Right lobe of liver (tissue), 6 donors: ENCODE results near the gene AKR1C2. TPM values are rescaled to one million over a fixed set of nuclear protein-coding genes. Genes with fewer than 3 reads are reported as not detected.
"Not testable (repeated sequence)": the region's sequence is repeated elsewhere in the genome, so short reads cannot be mapped to it uniquely, and the experiment has no call there.

Experiments used
- ATAC-seq, 4 donors: fragments of 200-7000 bp; cut with Tn5 transposase; one replicate each; pipeline ENCODE4 v1.9.1; 2020; ENCODE audit warnings: mild to moderate bottlenecking in 4 of 4, moderate library complexity in 4 of 4
- DNase-seq, 3 donors: peaks; one replicate each; pipeline ENCODE4 v3.0.0-alpha.2; 2020
- H3K27ac ChIP-seq, 3 donors: fragments of 200-600 bp; one replicate each; pipeline ENCODE4 v1.8.0; 2022
- H3K27me3 ChIP-seq, 2 donors: fragments of 200-600 bp; one replicate each; pipeline ENCODE4 v1.8.0; 2022
- H3K36me3 ChIP-seq, 4 donors: fragments of 200-600 bp; sonication (generic) in 1 of 4; one replicate each; pipeline versions ENCODE4 v1.5.1 to v1.8.0; 2017 to 2022; ENCODE audit warnings: control low read depth in 1 of 4
- H3K4me1 ChIP-seq, 4 donors: fragments of 200-600 bp; sonication (generic) in 1 of 4; one replicate each; pipeline versions ENCODE4 v1.5.1 to v1.8.0; 2017 to 2022; ENCODE audit warnings: control low read depth in 1 of 4
- H3K4me3 ChIP-seq, 3 donors: fragments of 200-600 bp; one replicate each; pipeline ENCODE4 v1.8.0; 2022
- H3K9me3 ChIP-seq, 4 donors: fragments of 200-600 bp; sonication (generic) in 1 of 4; one replicate each; pipeline versions ENCODE4 v1.5.1 to v1.8.0; 2017 to 2022; ENCODE audit warnings: control low read depth in 1 of 4
- POLR2A ChIP-seq: fragments of 450-650 bp; IDR thresholded peaks from one replicate; pipeline ENCODE4 v1.6.1; 2017; ENCODE audit warnings: antibody characterized with exemption, mild to moderate bottlenecking
- WGBS: methylation state at CpG from one replicate; pipeline ENCODE4 v1.1.6; 2018; ENCODE audit warnings: low coverage, low lambda C conversion rate; ENCODE audit not compliant: insufficient coverage; ENCODE audit errors: missing lambda C conversion rate; 5-methylcytosine and 5-hydroxymethylcytosine counted together
- intact Hi-C, 2 donors: fragments of 100-400 bp; cut with DNase I; formaldehyde crosslinking; loops; one replicate each; pipeline versions ENCODE4 v1.11.2 to v1.14.1; 2022
- total RNA-seq, 6 experiments: library from RNA; depleted of rRNA in 2 of 6; stranded (reverse); fragments of >200 nt in 2 of 6; fragmentation: NEBNext Ultra II Directional in 3 of 6; extraction: Animal tissue kit (Norgen Biotek cat#: 25700) in 3 of 6; gene quantifications; one replicate each; pipeline versions ENCODE4 v1.1.0 to v1.2.4, GENCODE V29; 2016 to 2023
- TF ChIP-seq, protein P1 (sequence below), 4 donors: fragments of 200-600 bp in 3 of 4; fragments of 450-650 bp in 1 of 4; IDR thresholded peaks; one replicate each; pipeline versions ENCODE4 v1.5.1 to v1.8.0; 2016 to 2022; ENCODE audit warnings: antibody characterized with exemption in 4 of 4, mild to moderate bottlenecking in 2 of 4
- donor health status: DM: no; HTN: yes; CAD: no.
- donor health status: DM: no; HTN: no; CAD: no.
- donor health status: DM: no; HTN: no; CAD: no.
- donor health status: DM: no; HTN: yes; CAD: no.
- donor health status: DM: no; HTN: yes; CAD: no.

Gene AKR1C2
- total RNA-seq, 6 experiments from 2014 or later, result 203 to 2,018 (median 421) TPM

DNA sequence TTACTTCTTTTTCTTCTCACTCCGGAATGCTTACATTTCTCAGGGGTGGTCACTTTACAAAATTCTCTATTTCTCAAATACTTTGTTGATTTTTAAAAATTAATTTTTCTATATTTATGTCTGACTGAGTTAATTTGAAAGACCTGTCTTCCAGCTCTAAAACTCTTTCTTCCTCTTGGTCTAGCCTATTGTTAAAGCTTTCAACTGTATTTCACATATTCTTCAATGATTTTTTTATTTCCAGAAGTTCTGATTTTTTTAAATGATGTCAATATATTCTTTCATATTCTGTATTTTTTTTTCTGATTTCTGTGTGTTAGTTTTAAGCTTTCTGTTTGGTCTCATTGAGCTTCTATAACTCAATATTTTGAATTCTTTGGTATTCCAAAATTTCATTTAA, 27.3 kb upstream of the AKR1C2 start:
- DNase-seq, result no peak
- intact Hi-C loops, result no loop called here
- ATAC-seq, result no peak

DNA sequence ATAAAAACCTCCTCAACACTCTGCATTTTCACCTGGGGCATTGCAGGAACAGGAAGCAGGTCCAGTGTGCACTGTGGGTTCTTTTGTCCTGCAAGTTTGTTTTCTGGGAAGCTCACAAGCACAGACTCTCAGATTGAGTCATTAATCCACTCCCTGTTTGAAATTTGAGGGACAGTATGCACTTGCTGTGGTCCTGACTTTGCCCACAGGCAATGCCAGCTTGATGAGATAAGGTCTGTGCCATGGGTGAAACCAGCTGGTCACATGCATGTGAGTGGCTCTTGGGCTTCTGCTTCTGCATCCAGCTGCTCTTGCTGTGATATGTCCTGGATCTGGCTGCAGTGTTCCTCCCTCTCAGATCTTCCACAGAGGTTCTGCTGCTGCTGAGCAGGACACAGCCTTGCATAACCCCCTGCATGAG, 21.8 kb upstream of the AKR1C2 start:
- peak; percentile 52 to 90 (median 70) for ATAC-seq
- H3K4me3 ChIP-seq, DNase-seq, H3K9me3 ChIP-seq, H3K27ac ChIP-seq, H3K36me3 ChIP-seq, H3K4me1 ChIP-seq, H3K27me3 ChIP-seq, intact Hi-C loops: not testable (repeated sequence)

More for the DNA sequence above, 27.3 kb upstream of the AKR1C2 start:
- no peaks in the 10 kb centered on the region for H3K27me3 ChIP-seq
- 100% methylated on average over 1 of the region's 1 CpG for WGBS
- no peaks in the 10 kb centered on the region for H3K36me3 ChIP-seq
- no peak overlapping the region for H3K4me3 ChIP-seq
- H3K9me3 ChIP-seq, result no peaks in the 10 kb centered on the region
- TF ChIP-seq, protein P1, sequence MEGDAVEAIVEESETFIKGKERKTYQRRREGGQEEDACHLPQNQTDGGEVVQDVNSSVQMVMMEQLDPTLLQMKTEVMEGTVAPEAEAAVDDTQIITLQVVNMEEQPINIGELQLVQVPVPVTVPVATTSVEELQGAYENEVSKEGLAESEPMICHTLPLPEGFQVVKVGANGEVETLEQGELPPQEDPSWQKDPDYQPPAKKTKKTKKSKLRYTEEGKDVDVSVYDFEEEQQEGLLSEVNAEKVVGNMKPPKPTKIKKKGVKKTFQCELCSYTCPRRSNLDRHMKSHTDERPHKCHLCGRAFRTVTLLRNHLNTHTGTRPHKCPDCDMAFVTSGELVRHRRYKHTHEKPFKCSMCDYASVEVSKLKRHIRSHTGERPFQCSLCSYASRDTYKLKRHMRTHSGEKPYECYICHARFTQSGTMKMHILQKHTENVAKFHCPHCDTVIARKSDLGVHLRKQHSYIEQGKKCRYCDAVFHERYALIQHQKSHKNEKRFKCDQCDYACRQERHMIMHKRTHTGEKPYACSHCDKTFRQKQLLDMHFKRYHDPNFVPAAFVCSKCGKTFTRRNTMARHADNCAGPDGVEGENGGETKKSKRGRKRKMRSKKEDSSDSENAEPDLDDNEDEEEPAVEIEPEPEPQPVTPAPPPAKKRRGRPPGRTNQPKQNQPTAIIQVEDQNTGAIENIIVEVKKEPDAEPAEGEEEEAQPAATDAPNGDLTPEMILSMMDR (IDR thresholded peaks at IDR 0.05), result no peak
- TF ChIP-seq POLR2A, result no peak
- H3K27ac ChIP-seq, result no peak overlapping the region
- no peaks in the 10 kb centered on the region for H3K4me1 ChIP-seq

DNA sequence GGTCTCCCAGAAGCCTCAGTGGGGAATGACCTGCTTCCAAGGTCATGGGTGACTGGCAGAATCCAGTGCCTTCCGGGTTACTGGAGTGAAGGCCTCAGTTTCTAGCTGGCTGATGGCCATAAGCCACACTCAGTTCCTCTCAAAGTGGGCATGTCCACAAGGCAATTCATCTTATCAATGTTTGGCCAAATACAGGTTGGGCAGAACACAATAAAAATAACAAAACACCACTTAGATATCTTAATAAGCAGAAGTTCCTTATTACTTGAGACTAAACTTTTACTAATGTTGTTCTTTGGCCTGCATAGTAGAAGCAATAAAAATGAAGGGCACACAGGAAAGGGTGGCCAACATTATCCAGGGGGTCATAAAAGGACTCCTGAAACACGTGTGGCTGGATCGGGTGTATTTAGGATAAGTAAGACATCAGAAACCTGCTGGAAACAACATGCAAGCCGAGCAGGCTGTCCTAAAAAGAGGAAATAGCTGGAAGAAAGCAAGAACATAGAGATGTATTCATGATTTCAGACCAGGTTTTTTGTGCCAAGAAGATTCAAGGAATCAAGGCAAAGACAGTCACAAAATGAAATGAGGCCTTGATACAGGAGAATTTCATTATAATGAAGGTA, 19.6 kb upstream of the AKR1C2 start:
- Histone ChIP-seq H3K27ac (no peak overlapping the region), H3K4me1 (peaks cover 0 to 23% (median 2%) of the 10 kb centered on the region in 4 donors), H3K36me3 (no peaks in the 10 kb centered on the region), H3K4me3 (no peak overlapping the region), H3K9me3 (no peaks in the 10 kb centered on the region), H3K27me3 (no peaks in the 10 kb centered on the region)
- intact Hi-C loops, result no loop called here
- 38% methylated on average over 2 of the region's 4 CpGs for WGBS
- no peak for ATAC-seq
- no peak for TF ChIP-seq POLR2A
- TF ChIP-seq, protein P1 (IDR thresholded peaks at IDR 0.05), result no peak
- no peak for DNase-seq

DNA sequence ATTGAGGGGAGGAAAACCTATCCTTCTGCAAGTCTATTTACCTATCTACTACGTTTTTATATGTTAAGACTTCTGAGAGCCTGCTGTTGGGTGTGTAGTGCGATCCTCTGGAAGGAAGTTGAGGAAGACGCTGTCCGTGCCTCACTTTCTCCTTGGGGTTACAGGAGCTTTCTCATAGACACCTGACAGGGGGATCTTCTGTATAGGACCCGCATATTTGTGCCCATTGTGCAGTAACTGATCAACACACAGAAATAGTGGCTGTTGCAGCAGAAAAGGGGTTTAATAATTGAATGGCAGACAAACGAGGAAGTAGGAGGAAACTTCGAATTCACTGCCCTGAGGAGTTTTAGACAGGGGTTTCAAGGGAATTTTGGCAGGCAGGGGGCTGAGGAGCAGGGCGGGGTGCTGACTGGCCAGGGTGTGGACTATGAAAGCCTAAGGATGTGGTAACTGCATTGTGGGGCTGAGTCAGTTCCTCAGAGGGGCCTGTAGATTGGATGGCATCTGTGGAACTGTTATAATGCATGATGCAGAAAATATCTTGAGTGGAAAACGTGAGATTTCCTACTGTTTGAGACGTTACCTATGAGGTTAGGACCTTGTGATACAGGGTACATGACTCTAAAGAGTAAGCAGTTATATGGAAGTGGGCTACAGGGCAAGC, 18.1 kb upstream of the AKR1C2 start:
- H3K4me1 ChIP-seq, result peaks cover 0 to 33% (median 2%) of the 10 kb centered on the region in 4 donors
- ATAC-seq, DNase-seq, H3K36me3 ChIP-seq, H3K27ac ChIP-seq, H3K9me3 ChIP-seq, H3K27me3 ChIP-seq, intact Hi-C loops, H3K4me3 ChIP-seq: not testable (repeated sequence)
- 73% methylated on average over 9 of the region's 10 CpGs for WGBS

DNA sequence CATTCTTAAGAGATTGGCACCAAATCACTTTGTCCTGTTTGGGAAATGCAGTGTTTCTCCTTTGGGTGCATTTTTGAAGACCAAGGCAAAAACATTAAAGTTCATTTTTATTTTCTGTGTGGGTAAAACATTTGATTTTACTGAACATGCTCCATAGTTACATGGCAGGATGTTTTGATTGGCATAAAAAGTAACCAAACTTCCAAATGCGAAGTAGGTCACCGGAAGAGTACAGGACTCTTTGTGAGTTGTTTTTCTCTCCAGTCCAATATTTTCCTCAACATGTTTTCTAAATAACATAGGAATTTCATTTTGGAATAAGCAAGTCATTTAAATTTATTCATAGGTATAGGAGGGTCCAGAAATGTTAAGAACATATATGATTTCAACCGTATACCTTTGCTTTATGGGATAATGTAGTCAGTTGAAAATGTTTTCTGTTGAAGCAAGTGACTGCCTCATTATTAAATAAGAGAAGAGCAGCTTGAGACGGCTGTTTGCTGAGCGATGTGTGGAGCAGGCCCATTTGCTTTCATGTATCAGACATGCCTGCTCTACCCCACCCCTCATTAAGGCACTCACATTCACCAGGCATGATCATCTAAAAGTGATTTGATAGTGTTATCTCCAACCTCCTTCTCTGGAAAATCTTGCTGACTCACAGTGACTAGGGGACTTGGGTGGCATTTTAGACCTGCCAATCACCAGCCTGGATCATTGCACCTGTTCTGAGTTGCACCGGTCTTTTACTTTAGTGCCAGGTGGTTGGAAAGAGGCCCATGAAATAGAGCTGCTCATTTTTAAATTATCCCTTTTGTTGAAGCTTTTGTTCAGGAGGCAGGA, 16.3 kb upstream of the AKR1C2 start:
- ATAC-seq, result peak; percentile 45 to 78 (median 60)
- peak; percentile 45 for TF ChIP-seq POLR2A
- Histone ChIP-seq H3K4me1 (peaks cover 0 to 32% (median 2%) of the 10 kb centered on the region in 4 donors), H3K27ac (peak overlapping the region; percentile 47 to 72 (median 54))
- H3K27me3 ChIP-seq, intact Hi-C loops, H3K4me3 ChIP-seq, H3K9me3 ChIP-seq, H3K36me3 ChIP-seq: not testable (repeated sequence)
- 42% methylated on average over 6 of the region's 6 CpGs for WGBS
- peak in 1 of 3 donors; percentile 78 for DNase-seq
